ENCODE data around the gene NUP35.
"Not testable (repeated sequence)": the region's sequence is repeated elsewhere in the genome, so short reads cannot be mapped to it uniquely, and the experiment has no call there.

NUP35 gene

GRCh38 chr2:183149489-183149888, 25.2 kb downstream of the NUP35 start:
- no peak for DNase-seq

GRCh38 chr2:183152280-183152679, 28.0 kb downstream of the NUP35 start:
- not testable (repeated sequence) for DNase-seq

GRCh38 chr2:183153967-183154366, 29.7 kb downstream of the NUP35 start:
- DNase-seq, result no peak

GRCh38 chr2:183154772-183155171, 30.5 kb downstream of the NUP35 start:
- not testable (repeated sequence) for DNase-seq

- DNase-seq, result no peak
Observed at GRCh38 chr2:183157131-183157530, 32.9 kb downstream of the NUP35 start.

GRCh38 chr2:183162362-183162761, 38.1 kb downstream of the NUP35 start:
- no peak for DNase-seq

GRCh38 chr2:183163821-183164649, 39.8 kb downstream of the NUP35 start:
- no peak for DNase-seq

- DNase-seq, result no peak
Observed at GRCh38 chr2:183164650-183165015, 40.4 kb downstream of the NUP35 start.

GRCh38 chr2:183166210-183166609, 42.0 kb downstream of the NUP35 start:
- DNase-seq, result no peak

GRCh38 chr2:183166976-183167375, 42.7 kb downstream of the NUP35 start:
- not testable (repeated sequence) for DNase-seq

GRCh38 chr2:183172220-183172887, 48.1 kb downstream of the NUP35 start:
- no peak for DNase-seq

- no peak for DNase-seq
Observed at GRCh38 chr2:183179156-183179555, 54.9 kb downstream of the NUP35 start.

GRCh38 chr2:183185534-183185933, 61.3 kb downstream of the NUP35 start:
- DNase-seq, result no peak

- no peak for DNase-seq
Observed at GRCh38 chr2:183186296-183186695, 62.1 kb downstream of the NUP35 start.

GRCh38 chr2:183186766-183187165, 62.5 kb downstream of the NUP35 start:
- DNase-seq, result no peak

- DNase-seq, result no peak
Observed at GRCh38 chr2:183192343-183192742, 68.1 kb downstream of the NUP35 start.

- DNase-seq, result no peak
Observed at GRCh38 chr2:183193904-183194303, 69.7 kb downstream of the NUP35 start.

GRCh38 chr2:183195397-183195796, 71.2 kb downstream of the NUP35 start:
- no peak for DNase-seq

- no peak for DNase-seq
Observed at GRCh38 chr2:183195998-183196409, 71.8 kb downstream of the NUP35 start.

GRCh38 chr2:183204397-183204796, 80.2 kb downstream of the NUP35 start:
- no peak for DNase-seq

- no peak for DNase-seq
Observed at GRCh38 chr2:183207110-183207509, 82.9 kb downstream of the NUP35 start.

- no peak for DNase-seq
Observed at GRCh38 chr2:183209395-183210028, 85.3 kb downstream of the NUP35 start.

Measured in NCI-H1105 treated with DMSO at 0.1 percent for 48 hours (cell line).